ENCODE measurements around the gene REV1. TPM values are rescaled to one million over a fixed set of nuclear protein-coding genes. Genes with fewer than 3 reads are reported as not detected.
"Not testable (repeated sequence)": the region's sequence is repeated elsewhere in the genome, so short reads cannot be mapped to it uniquely, and the experiment has no call there.

REV1 gene
- total RNA-seq, 1 donor from 2014 or later: 75.2 TPM

DNA sequence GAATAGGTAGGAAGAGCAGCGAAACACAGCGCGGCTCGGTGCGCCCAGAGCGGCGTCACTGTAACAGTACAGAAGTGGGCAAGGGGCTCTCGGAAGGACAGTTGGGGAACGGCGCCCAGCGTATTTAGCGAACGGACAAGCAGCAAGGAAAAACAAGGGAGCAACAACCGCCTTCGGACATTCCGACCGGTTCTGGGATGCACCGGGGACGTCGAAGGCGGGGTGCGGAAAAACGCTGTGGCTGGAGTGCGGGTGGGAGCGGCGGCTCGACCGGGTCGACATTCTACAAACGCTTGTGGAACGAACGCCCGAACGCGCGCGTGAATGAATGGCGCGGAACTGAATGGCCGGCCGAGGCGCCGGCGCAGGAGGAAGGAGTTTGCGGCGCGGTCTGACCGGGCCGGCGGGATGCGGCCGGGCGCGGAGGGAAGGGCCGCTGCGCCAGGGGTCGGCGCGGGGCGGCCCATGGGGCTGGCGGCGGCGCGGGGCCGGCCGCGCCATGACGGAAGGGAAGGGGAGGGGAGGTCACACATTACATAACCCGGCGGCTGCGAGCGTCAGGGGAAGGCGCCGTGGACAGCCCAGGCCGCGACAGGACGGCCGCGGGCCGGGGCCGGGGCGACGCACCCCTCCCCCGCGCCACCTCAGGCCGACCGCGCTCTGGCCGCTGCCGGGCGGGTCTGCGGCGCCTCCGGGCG is 605 bp downstream of the REV1 start:
- DNase-seq (ENCODE audit: low spot score) (peak; percentile 80), ATAC-seq (peak; percentile 45)
- intact Hi-C loops (cut with DNase I): no loop called here

DNA sequence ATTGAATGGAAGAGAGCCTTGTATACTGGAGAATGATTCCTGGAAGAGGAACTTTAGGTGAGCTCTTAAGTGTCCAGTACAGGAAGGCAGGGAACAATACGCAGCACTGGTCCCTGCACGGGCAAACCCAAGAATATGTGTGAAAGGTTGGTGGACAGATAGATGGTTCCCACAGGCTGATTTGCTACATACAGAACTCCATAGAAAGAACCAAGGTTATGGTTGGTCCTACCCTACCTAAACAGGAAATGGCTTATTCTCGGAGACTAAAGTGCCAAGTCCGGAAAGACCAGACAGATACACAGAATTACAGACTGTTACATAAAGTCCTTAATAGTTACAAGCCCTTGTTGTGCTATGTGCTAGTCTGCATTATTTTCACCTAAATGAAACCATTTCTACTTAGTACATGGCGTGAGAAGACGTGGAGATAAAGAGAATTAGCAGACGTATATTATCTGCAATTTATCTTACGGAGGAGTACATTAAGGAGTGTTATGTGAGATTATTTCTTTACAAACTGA is 1.2 kb downstream of the REV1 start:
- ATAC-seq (no peak), DNase-seq (ENCODE audit: low spot score) (no peak)
- intact Hi-C loops (cut with DNase I): no loop called here

DNA sequence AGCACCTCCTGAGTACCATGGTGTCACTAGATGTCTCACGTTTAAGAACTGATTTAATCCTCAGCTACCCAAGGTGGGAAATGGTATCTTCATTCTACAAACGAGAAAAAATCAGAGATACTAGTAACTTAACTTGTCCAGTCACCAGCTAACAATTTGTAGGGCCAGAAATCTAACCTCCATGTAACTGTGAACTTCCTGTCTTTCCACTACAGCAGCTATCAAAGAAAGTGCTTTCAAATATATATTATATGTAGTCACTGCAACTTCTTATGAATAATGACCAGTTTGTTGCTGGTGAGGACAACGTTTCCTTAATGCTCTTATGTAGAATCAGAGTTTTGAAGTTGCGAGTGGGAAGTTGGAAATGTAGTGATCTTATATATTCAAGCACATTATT is 1.9 kb downstream of the REV1 start:
- ATAC-seq: no peak
- intact Hi-C loops (cut with DNase I): no loop called here
- no peak for DNase-seq (ENCODE audit: low spot score)

DNA sequence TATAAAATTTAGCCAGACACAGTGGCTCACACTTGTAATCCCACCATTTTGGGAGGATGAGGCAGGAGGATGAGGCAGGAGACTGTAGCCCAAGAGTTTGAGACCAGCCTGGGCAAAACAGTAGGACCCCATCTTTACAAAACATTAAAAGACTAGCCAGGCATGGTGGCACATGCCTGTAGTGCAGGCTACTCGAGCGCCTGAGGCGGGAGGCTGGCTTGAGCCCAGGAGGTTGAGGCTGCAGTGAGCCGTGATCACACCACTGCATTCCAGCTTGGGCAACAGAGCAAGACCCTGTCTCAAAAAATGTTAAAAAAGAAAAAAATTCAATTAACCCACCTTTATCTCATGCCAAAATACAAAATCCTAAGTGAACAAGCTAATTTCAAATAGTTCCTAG is 4.0 kb downstream of the REV1 start:
- intact Hi-C loops (cut with DNase I): no loop called here
- DNase-seq (ENCODE audit: low spot score) (no peak), ATAC-seq (no peak)

DNA sequence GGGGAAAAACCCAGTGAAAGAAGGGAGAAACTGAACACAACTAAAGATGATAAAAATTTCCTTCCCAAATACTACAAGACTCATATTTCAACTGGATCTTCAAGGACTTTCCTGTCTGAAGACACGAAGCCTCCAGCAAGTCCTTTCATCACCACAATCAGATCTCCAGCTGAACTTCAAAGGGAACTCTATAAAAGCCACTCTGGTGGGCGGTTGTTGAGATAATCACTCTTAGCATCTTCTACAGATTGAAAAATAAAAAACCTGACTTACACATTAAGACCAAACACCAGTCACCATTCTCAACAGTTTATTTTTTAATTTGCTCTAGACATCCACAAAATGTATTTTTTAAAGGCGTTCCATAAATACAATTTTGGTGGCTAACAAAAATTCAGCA is 4.4 kb downstream of the REV1 start:
- no peak for ATAC-seq
- intact Hi-C loops (cut with DNase I): no loop called here
- DNase-seq (ENCODE audit: low spot score): no peak

DNA sequence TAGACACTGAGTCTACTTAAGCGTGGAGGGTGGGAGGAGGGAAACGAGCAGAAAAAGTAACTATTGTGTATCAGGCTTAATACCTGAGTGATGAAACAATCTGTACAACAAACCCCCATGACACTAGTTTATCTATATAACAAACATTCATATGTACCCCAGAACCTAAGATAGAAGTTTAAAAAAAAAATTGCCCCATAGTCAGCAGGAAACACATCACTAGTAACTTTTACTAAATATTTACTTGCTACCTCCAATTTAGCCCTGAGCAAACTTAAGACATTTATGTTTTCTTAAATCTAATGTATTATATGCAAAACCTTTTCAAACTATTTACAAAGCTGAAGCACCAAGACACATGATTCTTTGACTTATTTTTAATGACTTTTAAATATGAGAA is 5.6 kb downstream of the REV1 start:
- DNase-seq (ENCODE audit: low spot score): no peak
- intact Hi-C loops (cut with DNase I): no loop called here
- no peak for ATAC-seq

DNA sequence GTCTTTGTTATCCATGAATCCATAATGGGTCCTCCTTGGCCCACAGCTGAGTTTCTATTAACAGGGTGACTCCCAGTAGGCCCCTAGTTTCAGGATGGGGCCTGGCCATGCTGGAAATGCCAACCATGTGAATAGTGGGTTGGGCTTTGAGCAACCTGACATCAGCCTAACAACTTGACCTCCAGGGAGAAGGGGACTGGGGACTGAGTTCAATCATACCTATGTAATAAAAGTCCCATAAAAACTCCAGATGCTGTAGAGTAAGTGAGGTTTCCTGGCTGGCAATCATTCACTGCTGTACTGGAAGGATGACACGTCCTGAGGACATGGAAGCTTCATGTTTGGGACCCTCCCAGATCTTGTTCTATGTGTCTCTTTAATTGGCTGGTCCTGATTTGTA is 7.9 kb downstream of the REV1 start:
- no peak for DNase-seq (ENCODE audit: low spot score)
- no peak for ATAC-seq
- intact Hi-C loops (cut with DNase I): no loop called here

DNA sequence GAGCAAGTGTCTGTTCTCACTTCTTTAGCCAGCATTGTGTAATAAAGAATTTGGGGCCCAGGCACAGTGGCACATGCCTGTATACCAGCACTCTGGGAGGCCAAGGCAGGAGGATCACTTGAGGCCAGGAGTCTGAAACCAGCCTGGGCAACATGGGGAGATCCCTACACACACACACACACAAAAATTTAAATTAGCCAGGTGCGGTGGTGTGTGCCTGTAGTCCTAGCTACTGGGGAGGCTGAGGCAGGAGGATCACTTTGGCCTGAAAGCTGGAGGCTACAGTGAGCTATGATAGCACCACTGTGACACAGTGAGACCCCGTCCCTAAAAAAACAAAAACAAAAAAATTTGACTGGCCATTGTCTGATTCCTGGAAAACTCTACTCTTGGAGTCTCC is 8.3 kb downstream of the REV1 start:
- intact Hi-C loops (cut with DNase I): no loop called here
- DNase-seq (ENCODE audit: low spot score) (no peak), ATAC-seq (no peak)

DNA sequence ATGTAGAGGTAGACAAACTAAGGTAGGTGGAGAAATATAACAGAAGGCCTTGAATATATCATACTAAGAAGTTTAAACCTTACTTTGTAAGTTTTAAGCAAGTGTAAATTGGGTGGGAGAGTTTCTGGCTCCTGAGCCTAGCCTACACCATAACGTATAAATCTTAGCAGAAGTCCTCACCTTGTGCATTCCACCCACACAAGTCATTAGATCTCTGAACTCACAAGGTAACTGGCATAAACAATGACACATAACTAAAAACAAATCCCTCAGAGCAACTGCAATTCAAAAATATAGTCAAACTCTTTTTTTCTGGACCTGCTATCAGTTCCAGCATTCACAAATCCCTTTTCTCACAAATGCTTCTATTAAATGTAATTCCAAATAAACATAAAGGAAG is 9.4 kb downstream of the REV1 start:
- ATAC-seq: no peak
- no peak for DNase-seq (ENCODE audit: low spot score)
- intact Hi-C loops (cut with DNase I): no loop called here

DNA sequence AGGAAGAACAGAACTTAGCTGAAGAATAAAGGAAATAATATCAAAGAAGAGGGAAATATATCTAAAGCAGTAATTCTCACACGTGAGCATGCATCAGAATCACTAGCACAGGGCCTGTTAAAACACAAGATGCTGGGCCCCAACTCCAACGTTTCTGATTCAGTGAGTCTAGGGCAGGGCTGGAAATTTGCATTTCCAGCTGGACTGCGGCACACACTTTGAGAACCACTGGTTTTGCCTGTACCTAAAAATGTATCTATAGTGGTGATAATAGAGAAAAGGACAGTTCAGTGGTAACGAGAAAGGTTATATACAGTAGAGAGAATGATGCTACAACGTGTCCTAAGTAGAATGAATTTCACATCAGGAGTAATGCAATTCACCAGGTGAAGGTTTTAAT is 11.2 kb downstream of the REV1 start:
- no peak for ATAC-seq
- intact Hi-C loops (cut with DNase I): no loop called here
- DNase-seq (ENCODE audit: low spot score): no peak

DNA sequence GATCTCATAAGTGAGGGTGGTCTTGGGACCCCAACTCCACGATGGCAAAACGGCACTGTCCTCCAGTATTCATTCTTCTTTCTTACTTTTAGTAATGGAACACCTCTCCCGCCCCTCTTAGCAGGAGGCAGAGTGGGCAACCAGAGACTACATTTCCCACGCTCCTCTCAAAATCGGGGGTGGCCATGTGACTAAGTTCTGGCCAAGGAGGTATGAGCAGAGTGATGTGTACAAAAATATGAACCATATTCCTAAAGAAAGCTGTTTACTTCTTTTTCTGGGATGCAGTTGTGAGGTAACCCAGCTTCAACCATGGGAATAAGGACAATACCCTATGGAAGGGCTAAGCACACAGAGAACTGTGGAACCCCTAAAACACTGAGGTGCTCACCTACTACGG is 12.8 kb downstream of the REV1 start:
- ATAC-seq (no peak), DNase-seq (ENCODE audit: low spot score) (no peak)
- intact Hi-C loops (cut with DNase I): no loop called here

DNA sequence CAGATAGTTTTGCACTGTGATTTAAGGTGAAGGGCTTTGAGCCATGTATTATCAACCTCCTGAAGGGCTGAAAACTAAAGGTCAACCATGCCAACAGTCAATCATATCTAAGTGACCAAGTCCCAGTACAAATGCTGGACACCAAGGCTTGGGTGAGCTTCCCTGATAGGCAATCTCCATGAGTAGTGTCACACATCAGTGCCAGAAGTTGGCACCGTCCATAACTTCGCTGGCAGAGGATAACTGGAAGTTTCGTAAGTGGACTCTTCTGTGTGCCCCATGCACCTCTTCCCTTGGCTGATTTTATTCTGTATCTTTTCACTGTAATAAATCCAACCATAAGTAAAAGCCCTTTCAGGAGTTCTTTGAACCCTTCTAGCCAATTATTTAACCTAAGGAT is 13.2 kb downstream of the REV1 start:
- DNase-seq (ENCODE audit: low spot score): no peak
- intact Hi-C loops (cut with DNase I): no loop called here
- ATAC-seq: no peak

DNA sequence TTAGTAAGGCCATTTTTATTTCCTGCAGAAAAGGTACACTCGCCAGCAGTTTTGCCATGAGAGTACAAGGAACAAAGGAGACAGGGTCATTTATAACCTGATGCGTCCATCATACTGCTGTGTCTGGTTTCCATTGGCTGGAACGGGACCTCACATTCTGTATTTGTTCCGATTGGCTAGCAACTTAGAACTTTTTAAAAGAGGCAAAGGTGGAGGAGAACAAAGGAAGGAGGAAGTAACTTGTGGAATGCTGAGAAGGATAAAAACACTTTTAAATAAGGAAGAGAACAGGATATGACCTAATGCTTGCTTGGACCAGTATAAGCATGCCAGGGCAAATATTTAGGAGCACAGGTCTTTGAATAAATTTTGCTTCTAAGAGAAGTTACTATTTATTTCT is 14.7 kb downstream of the REV1 start:
- intact Hi-C loops (cut with DNase I); DNase-seq (ENCODE audit: low spot score); ATAC-seq: not testable (repeated sequence)

DNA sequence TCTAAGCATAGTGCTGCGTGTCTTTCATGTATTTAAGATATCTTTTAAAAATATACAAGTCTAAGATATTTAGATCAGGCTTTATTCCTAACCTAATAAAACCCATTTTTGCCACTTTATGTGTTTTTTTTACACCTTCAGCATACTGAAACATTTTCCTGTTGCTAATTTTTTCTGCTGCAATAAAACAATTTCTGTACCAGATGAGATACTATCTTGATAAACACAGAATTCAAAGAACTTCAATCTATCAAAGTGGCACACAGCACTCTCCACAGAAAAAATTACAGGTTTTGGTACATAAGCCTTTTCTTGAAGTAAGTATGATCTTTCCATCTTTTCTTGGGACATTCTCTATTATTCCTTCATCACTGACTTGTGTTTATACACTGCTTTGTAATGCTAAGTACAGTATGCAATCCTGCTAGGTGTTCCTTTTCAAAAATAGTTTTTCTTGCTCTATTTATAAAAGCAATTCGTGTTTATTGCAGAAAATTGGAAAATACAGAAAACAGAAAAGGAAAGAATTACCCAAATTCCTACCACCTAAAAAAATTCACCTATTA is 16.2 kb downstream of the REV1 start:
- DNase-seq (ENCODE audit: low spot score): no peak
- intact Hi-C loops (cut with DNase I): no loop called here
- no peak for ATAC-seq

DNA sequence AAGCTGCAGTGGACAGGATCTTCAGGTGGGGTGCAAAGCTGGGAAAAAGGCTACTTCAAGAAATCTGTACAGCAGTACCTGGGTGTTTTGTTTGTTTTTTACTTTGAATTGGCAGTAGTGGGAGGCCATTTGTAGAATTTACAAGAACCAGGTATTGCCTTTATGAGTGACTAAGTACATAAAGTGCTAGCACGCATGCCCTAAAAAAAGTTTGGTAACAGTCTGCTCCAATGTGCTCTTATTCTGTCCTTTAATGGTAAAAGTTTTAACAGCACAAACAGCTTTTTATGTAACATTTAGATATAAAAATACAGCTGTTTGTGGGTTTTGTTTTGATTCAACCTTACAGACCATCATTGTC is 17.2 kb downstream of the REV1 start:
- no peak for ATAC-seq
- intact Hi-C loops (cut with DNase I): no loop called here
- no peak for DNase-seq (ENCODE audit: low spot score)

DNA sequence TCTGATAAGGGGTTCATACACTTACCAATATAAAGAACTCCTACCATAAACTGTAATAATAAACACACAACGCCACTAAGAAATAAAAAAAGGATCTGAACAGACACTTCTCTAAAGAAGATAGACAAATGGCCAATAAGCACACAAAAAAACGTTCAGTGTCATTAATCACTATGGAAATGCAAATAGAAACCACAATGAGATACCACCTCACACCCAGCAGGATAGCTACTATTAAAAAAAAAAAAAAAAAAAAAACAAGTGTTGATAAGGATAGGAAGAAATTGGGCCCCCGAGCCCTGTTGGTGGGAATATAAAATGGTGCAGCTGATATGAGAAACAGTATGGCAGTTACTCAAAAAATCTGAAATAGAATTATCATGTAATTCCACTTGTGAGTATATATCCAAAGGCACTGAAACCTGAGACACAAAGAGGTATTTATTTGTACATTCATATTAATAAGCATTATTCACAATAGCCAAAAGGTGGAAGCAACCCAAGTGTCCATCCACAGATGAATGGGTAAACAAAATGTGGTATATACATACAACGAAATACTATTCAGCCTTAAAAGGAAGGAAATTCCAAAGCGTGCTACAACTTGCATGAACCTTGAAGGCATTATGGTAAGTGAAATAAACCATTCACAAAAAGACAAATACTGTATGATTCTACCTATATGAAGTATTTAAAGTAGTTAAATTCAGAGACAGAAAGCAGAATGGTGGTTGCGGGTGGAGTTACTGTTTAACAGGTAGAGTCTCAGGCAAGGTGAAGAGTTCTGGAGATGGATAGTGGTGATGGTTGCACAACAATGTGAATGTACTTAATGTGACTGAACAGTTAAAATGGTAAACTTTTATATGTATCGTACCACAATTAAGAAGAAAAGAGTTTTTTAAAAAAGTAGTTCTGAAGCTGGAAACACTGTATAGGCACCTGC is 17.9 kb downstream of the REV1 start:
- no peak for ATAC-seq
- DNase-seq (ENCODE audit: low spot score): no peak
- intact Hi-C loops (cut with DNase I): no loop called here

DNA sequence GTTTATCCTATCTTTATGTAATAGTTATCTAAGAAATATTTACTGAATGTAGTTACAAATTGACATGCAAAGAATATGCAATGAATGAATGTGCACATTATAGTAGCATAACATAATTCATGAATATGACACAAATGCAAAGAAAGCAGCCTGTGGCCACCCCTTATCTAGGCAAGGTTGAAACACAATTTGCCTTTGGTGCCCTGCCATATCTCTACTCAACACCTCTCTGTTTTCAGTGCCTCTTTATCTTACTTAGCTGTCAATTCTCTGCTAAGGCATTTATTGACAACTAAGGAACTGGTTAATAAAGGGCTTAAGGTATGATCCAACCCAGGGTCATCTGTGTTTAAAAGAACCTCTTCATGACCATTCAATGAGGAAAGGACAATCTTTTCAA is 18.9 kb downstream of the REV1 start:
- ATAC-seq (no peak), DNase-seq (ENCODE audit: low spot score) (no peak)
- intact Hi-C loops (cut with DNase I): no loop called here

DNA sequence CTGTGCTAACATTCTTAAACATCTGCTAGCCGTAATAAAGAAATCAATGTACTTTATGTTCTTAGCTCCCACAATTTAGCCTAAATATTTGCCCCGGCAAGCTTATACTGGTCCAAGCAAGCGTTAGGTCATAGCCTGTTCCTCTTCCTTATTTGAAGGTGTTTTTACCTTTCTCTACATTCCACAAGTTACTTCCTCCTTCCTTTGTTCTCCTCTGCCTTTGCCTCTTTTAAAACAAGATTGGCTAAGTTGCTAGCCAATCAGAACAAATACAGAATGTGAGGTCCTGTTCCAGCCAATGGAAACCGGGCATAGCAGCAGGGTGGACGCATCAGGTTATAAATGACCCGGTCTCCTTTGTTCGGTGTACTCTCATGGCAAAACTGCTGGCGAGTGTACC is 19.4 kb downstream of the REV1 start:
- DNase-seq (ENCODE audit: low spot score); intact Hi-C loops (cut with DNase I); ATAC-seq: not testable (repeated sequence)

DNA sequence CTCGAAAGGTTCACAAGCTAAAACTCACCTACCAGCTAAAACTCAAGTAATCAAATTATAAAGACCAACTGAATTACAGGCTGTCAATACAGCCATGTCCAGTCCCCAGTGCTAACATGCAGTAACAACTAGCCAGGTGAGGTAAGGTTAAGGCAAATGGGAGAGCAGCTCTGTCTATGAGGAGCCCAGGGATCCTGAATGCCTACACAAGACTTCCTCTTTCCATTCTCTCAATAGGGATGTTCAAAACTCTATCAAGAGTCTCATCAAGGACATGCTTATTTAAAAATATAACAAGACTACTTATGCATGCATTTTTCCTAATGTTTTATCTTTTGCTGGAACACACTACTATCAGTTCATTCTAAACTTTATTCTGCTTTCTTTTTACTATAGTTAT is 20.4 kb downstream of the REV1 start:
- no peak for DNase-seq (ENCODE audit: low spot score)
- intact Hi-C loops (cut with DNase I): no loop called here
- ATAC-seq: no peak

DNA sequence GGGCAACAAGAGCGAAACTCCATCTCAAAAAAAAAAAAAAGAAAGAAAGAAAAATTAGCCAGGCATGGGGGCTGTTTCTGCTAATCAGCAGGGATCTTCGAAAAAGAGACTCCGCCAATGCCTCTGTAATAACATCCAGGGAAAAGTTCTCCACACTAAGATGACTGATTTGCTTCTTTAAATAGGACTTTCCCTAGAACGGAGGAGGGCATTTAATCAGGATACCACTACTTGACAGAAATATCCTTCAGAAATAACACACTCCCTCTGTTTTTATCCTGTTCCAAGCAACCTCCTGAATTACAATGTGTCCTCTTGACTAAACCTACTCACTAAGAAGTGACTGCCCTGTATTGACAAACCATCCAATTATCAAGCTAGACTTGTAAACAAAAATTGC is 21.7 kb downstream of the REV1 start:
- no peak for ATAC-seq
- intact Hi-C loops (cut with DNase I): no loop called here
- DNase-seq (ENCODE audit: low spot score): no peak
